ENCODE results near the gene LEP.

- TF ChIP-seq CTCF (IDR thresholded peaks at IDR 0.05) (no peak), POLR2A (IDR thresholded peaks at IDR 0.05) (no peak)
Measured at GRCh38 chr7:128243273-128243672, 2.2 kb downstream of the LEP start.

Measured in Peyer's patch (tissue), 4 donors.